Endothelial cell of umbilical vein (primary cell): ENCODE measurements around the gene APH1A. TPM values are rescaled to one million over a fixed set of nuclear protein-coding genes. Genes with fewer than 3 reads are reported as not detected.
"Not testable (repeated sequence)": the region's sequence is repeated elsewhere in the genome, so short reads cannot be mapped to it uniquely, and the experiment has no call there.

Experiments used
- BruUV-seq: library from RNA; stranded (reverse); fragments of 400-500 nt; replicated peaks from 2 replicates; lab custom pipeline; 2021; lab: Mats Ljungman, UMichigan
- CTCF ChIA-PET: fragments of 300-600, 350-600 bp; sonication (Branson Sonifier 250); formaldehyde crosslinking; loops from one replicate; lab custom pipeline; 2021; ENCODE audit warnings: antibody characterized with exemption, inconsistent platforms; lab: Charles Lee
- POLR2A ChIA-PET: fragments of 300-600, 350-600 bp; sonication (Branson Sonifier 250); formaldehyde crosslinking; loops from one replicate; lab custom pipeline; 2021; ENCODE audit warnings: antibody characterized with exemption, inconsistent platforms; lab: Charles Lee
- DNase-seq: peaks from one replicate; pipeline ENCODE4 v3.0.0-alpha.2; 2011; ENCODE audit warnings: low read depth, low spot score
- FAIRE-seq: peaks from 2 replicates; lab custom pipeline; 2011; peaks lifted over from hg19 to GRCh38; lab: Jason Lieb, UNC
- H2AFZ ChIP-seq: 2 replicates; pipeline ENCODE4 v1.6.0; 2012; ENCODE audit warnings: low read depth, low read length, control low read depth, inconsistent platforms
- H3K27ac ChIP-seq: 2 replicates; pipeline ENCODE4 v1.5.1; 2011; ENCODE audit warnings: low read depth, mild to moderate bottlenecking, control low read depth, low read length, moderate library complexity; ENCODE audit not compliant: insufficient read depth
- H3K27me3 ChIP-seq, 2 experiments: 2 replicates each; pipeline versions ENCODE4 v1.6.0 to v1.6.1; 2011; ENCODE audit warnings: low read length in 2 of 2, mixed read lengths in 1 of 2; ENCODE audit not compliant: control insufficient read depth in 2 of 2, insufficient read depth in 2 of 2
- H3K36me3 ChIP-seq, 2 experiments: 2 replicates in 1 of 2; 3 replicates in 1 of 2; pipeline ENCODE4 v1.5.1; 2011; ENCODE audit warnings: low read length in 2 of 2, mild to moderate bottlenecking in 1 of 2, moderate library complexity in 1 of 2; ENCODE audit not compliant: control insufficient read depth in 2 of 2, insufficient read depth in 2 of 2; ENCODE audit errors: extremely low read depth in 1 of 2
- H3K4me1 ChIP-seq: 3 replicates; pipeline ENCODE4 v1.5.1; 2011; ENCODE audit warnings: mild to moderate bottlenecking, low read length; ENCODE audit not compliant: control insufficient read depth, insufficient read depth; ENCODE audit errors: extremely low read depth
- H3K4me2 ChIP-seq: 2 replicates; pipeline ENCODE4 v1.6.1; 2011; ENCODE audit warnings: low read length, control low read depth, mixed read lengths; ENCODE audit not compliant: insufficient read depth
- H3K4me3 ChIP-seq, 3 experiments: fragments of 200-600 bp in 1 of 3; sonication (generic), shearing (Covaris generic) in 1 of 3; replicated peaks in 1 of 3; 2 replicates each; pipeline ENCODE4 v1.5.1; 2011 to 2016; ENCODE audit warnings: control low read depth in 3 of 3, low read length in 3 of 3, mild to moderate bottlenecking in 2 of 3, inconsistent platforms in 1 of 3, low read depth in 1 of 3, moderate library complexity in 1 of 3; ENCODE audit not compliant: insufficient read depth in 1 of 3
- H3K79me2 ChIP-seq: 2 replicates; pipeline ENCODE4 v1.6.0; 2012; ENCODE audit warnings: low read length, inconsistent platforms; ENCODE audit not compliant: control insufficient read depth, insufficient read depth
- H3K9ac ChIP-seq: replicated peaks from 2 replicates; pipeline ENCODE3; 2011; ENCODE audit warnings: low read length, control low read depth; ENCODE audit not compliant: insufficient read depth; ENCODE audit errors: extremely low read depth
- H3K9me1 ChIP-seq: replicated peaks from 3 replicates; pipeline ENCODE4 v1.6.0; 2011; ENCODE audit warnings: mild to moderate bottlenecking, low read length; ENCODE audit not compliant: control insufficient read depth, insufficient read depth; ENCODE audit errors: extremely low read depth
- H3K9me3 ChIP-seq: replicated peaks from 2 replicates; pipeline ENCODE4 v1.5.1; 2012; ENCODE audit warnings: low read length, inconsistent platforms; ENCODE audit not compliant: control insufficient read depth, insufficient read depth
- H4K20me1 ChIP-seq: replicated peaks from 2 replicates; pipeline ENCODE3; 2011; ENCODE audit warnings: mild to moderate bottlenecking, low read length; ENCODE audit not compliant: control insufficient read depth, insufficient read depth; ENCODE audit errors: extremely low read depth
- MAX ChIP-seq: IDR thresholded peaks from 2 replicates; pipeline ENCODE4 v1.6.1; 2011; ENCODE audit not compliant: insufficient read depth, insufficient read length
- POLR2A ChIP-seq: IDR thresholded peaks from 2 replicates; pipeline ENCODE4 v1.6.1; 2012; ENCODE audit warnings: low read depth, mild to moderate bottlenecking, control low read depth, low read length
- dilution Hi-C: fragments of 300-500 bp; cut with MboI; formaldehyde crosslinking; loops from one replicate; pipeline ENCODE4 v1.15.0; 2019; ENCODE audit warnings: low sequenced_read_pairs; ENCODE audit not compliant: extremely low pct_ligation_motif_present
- intact Hi-C: fragments of 100-400 bp; cut with micrococcal nuclease; formaldehyde crosslinking; loops from one replicate; pipeline ENCODE4 v1.10.0; 2022
- polyA plus RNA-seq, 4 experiments: library from polyadenylated mRNA; depleted of rRNA in 3 of 4; stranded (reverse) in 3 of 4; unstranded in 1 of 4; fragments of >200 nt; gene quantifications; 2 replicates each; pipeline versions ENCODE4 v1.2.1 to v1.2.3, GENCODE V29; 2011 to 2012; ENCODE audit warnings: missing spikeins in 1 of 4
- total RNA-seq: library from RNA; stranded (reverse); gene quantifications from 2 replicates; pipeline ENCODE4 v1.2.3, GENCODE V29; 2021

Gene APH1A
- total and polyA plus RNA-seq, 2 donors (not counting 3 experiments of a cell fraction or from before 2014, with no cell fraction given), result 165 to 325 TPM

DNA sequence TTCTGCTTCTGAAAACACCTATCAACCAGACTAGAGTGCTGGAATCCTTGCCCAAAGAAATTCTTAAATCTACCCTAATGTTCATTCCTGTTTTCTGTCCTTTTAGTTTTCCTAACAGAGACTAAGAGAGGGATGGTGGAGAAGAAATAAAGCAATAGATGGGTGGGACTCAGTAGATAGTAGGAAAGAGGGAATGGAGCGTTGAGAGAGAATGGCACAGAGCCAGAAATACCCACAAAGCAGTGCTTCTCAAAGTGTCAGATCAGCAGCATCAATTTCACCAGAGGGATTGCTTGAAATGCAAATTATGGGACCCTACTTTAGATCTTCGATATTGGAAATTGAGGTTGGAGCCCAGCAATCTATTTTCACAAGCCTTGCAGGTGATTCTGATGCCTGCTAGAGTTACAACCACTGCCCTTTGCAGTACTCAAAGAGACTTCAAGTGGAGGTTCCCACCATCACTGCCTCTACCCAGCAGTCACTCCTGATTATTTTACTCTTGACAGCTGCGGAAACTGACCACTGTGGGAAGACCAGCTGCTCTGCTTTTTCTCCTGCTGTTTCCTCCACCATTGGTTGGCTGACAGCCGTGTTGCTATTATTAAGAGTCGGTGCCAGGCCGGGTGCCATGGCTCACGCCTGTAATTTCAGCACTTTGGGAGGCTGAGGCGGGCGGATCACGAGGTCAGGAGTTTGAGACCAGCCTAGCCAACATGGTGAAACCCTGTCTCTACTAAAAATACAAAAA is 41.1 kb upstream of the APH1A start:
- H3K27ac ChIP-seq, result no peak overlapping the region
- no peak overlapping the region for H2AFZ ChIP-seq
- H3K4me1 ChIP-seq, result no peaks in the 10 kb centered on the region
- dilution Hi-C loops (no loop called here), intact Hi-C loops (no loop called here)
- no peak for FAIRE-seq
- no peaks in the 10 kb centered on the region for H3K79me2 ChIP-seq
- H3K4me2 ChIP-seq, result no peak overlapping the region
- no peak for DNase-seq
- no peak overlapping the region for H3K4me3 ChIP-seq
- H3K9ac ChIP-seq, result no peak overlapping the region
- no peaks in the 10 kb centered on the region for H3K9me3 ChIP-seq
- ChIA-PET CTCF (no interaction called here), POLR2A (no interaction called here)
- H3K9me1 ChIP-seq, result no peaks in the 10 kb centered on the region
- no peaks in the 10 kb centered on the region for H3K27me3 ChIP-seq
- TF ChIP-seq MAX, result no peak
- peak; percentile 27 for TF ChIP-seq POLR2A
- H3K36me3 ChIP-seq, result peaks cover 0 to 5% of the 10 kb centered on the region in 2 experiments
- BruUV-seq, result no TSS peak
- no peaks in the 10 kb centered on the region for H4K20me1 ChIP-seq

GRCh38 chr1:150308585-150308984 is 39.8 kb upstream of the APH1A start:
- H2AFZ ChIP-seq, H3K9me3 ChIP-seq, H3K9me1 ChIP-seq, CTCF ChIA-PET, H3K9ac ChIP-seq, POLR2A ChIA-PET, H3K27ac ChIP-seq, H3K36me3 ChIP-seq, FAIRE-seq, H3K27me3 ChIP-seq, H3K4me1 ChIP-seq, intact Hi-C loops, dilution Hi-C loops, BruUV-seq, H3K79me2 ChIP-seq, DNase-seq, H4K20me1 ChIP-seq, H3K4me3 ChIP-seq, H3K4me2 ChIP-seq: not testable (repeated sequence)
